ENCODE data around the gene SUGCT. TPM values are rescaled to one million over a fixed set of nuclear protein-coding genes. Genes with fewer than 3 reads are reported as not detected.
"Not testable (repeated sequence)": the region's sequence is repeated elsewhere in the genome, so short reads cannot be mapped to it uniquely, and the experiment has no call there.

SUGCT gene
- total RNA-seq, 2 experiments from 2014 or later = 0.95 to 1.2 TPM

DNA sequence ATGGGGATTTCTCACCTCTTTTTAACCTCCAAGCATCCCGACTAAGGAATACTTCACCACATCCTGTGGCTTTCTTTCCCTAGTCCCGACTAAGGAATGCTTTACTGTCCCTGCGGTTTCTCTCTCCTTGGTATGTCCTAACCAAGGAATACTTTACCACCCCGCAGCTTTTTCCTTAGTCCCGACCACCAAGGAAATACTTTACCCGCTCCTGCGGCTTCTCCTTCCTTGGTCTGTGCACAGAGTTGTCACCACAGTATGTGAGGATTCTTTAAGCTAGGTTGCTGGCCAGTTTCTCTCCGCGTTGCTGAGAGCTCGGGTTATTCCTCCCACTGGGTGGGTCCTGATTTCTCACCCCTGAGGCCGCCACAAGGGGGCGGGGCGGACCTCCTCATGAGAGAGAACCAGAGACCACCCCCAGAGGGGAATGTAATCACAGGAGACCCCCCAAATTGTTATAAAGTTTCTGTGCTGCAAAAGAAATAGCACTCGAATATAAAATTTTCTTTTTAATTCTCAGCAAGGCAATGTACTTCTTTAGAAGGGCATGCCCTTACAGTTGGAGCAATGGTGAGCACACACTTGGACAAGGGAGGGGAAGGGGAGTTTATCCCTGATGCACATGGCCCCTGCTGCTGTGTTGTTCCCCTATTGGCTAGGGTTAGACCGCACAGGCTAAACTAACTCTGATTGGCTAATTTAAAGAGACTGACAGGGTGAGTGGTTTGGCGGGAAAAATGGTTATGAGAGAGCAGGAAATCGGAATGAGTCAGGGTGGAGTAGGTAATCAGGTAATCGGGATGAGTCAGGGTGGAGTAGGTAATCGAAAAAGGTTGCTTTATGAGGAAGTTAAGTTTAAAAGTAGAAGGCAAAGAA lies 12.8 kb downstream of the SUGCT start:
- CTCF ChIA-PET = no interaction called here
- Mint-ChIP-seq H3K4me3 (no peak overlapping the region), H3K27me3 (peaks cover 23% of the 10 kb centered on the region), H3K27ac (no peak overlapping the region), H3K4me1 (ENCODE audit: low read depth) (no peaks in the 10 kb centered on the region), H3K9me3 (no peaks in the 10 kb centered on the region), H3K36me3 (ENCODE audit: low read depth) (no peaks in the 10 kb centered on the region)
- peaks cover 0 to 2% of the 10 kb centered on the region in 2 experiments for H3K27me3 ChIP-seq (ENCODE audit: control insufficient read depth in 1 of 2, insufficient read depth in 2 of 2, low read length in 2 of 2)
- POLR2A ChIA-PET = no interaction called here
- H3K27ac ChIP-seq (ENCODE audit: low read depth in 1 of 2, low read length in 2 of 2) = no peak overlapping the region
- ATAC-seq (ENCODE audit: poor library complexity) (no peak), DNase-seq (no peak)
- intact Hi-C loops (cut with DNase I, micrococcal nuclease) = no loop called here
- no peaks in the 10 kb centered on the region for H3K4me1 ChIP-seq (ENCODE audit: insufficient read depth, low read length)
- TF ChIP-seq, protein P1, sequence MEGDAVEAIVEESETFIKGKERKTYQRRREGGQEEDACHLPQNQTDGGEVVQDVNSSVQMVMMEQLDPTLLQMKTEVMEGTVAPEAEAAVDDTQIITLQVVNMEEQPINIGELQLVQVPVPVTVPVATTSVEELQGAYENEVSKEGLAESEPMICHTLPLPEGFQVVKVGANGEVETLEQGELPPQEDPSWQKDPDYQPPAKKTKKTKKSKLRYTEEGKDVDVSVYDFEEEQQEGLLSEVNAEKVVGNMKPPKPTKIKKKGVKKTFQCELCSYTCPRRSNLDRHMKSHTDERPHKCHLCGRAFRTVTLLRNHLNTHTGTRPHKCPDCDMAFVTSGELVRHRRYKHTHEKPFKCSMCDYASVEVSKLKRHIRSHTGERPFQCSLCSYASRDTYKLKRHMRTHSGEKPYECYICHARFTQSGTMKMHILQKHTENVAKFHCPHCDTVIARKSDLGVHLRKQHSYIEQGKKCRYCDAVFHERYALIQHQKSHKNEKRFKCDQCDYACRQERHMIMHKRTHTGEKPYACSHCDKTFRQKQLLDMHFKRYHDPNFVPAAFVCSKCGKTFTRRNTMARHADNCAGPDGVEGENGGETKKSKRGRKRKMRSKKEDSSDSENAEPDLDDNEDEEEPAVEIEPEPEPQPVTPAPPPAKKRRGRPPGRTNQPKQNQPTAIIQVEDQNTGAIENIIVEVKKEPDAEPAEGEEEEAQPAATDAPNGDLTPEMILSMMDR (IDR thresholded peaks at IDR 0.05) = no peak
- H3K36me3 ChIP-seq (ENCODE audit: insufficient read depth, low read length) = no peaks in the 10 kb centered on the region
- no peaks in the 10 kb centered on the region for H3K9me3 ChIP-seq (ENCODE audit: control insufficient read depth in 1 of 2, insufficient read depth in 1 of 2, low read length in 2 of 2)
- no peak overlapping the region for H3K4me3 ChIP-seq (ENCODE audit: low read length)

GRCh38 chr7:40148247-40148580 lies 13.4 kb downstream of the SUGCT start:
- H3K27me3 ChIP-seq (ENCODE audit: control insufficient read depth in 1 of 2, insufficient read depth in 2 of 2, low read length in 2 of 2); H3K27ac Mint-ChIP-seq; POLR2A ChIA-PET; H3K4me1 Mint-ChIP-seq (ENCODE audit: low read depth); CTCF ChIA-PET; H3K27ac ChIP-seq (ENCODE audit: low read depth in 1 of 2, low read length in 2 of 2); H3K4me3 ChIP-seq (ENCODE audit: low read length); H3K36me3 Mint-ChIP-seq (ENCODE audit: low read depth); H3K9me3 ChIP-seq (ENCODE audit: control insufficient read depth in 1 of 2, insufficient read depth in 1 of 2, low read length in 2 of 2); H3K36me3 ChIP-seq (ENCODE audit: insufficient read depth, low read length); DNase-seq; H3K9me3 Mint-ChIP-seq; H3K4me3 Mint-ChIP-seq; ATAC-seq (ENCODE audit: poor library complexity); H3K4me1 ChIP-seq (ENCODE audit: insufficient read depth, low read length); intact Hi-C loops (cut with DNase I, micrococcal nuclease): not testable (repeated sequence)
- H3K27me3 Mint-ChIP-seq = peaks cover 23% of the 10 kb centered on the region

GRCh38 chr7:40148671-40149070 lies 13.9 kb downstream of the SUGCT start:
- no peak overlapping the region for H3K27ac ChIP-seq (ENCODE audit: low read depth in 1 of 2, low read length in 2 of 2)
- no peaks in the 10 kb centered on the region for H3K36me3 ChIP-seq (ENCODE audit: insufficient read depth, low read length)
- TF ChIP-seq, protein P1 (IDR thresholded peaks at IDR 0.05) = no peak
- no peak overlapping the region for H3K4me3 ChIP-seq (ENCODE audit: low read length)
- peaks cover 19% of the 10 kb centered on the region for H3K27me3 Mint-ChIP-seq
- intact Hi-C loops (cut with DNase I, micrococcal nuclease) = no loop called here
- CTCF ChIA-PET = no interaction called here
- DNase-seq (no peak), ATAC-seq (ENCODE audit: poor library complexity) (no peak)
- no peaks in the 10 kb centered on the region for H3K4me1 Mint-ChIP-seq (ENCODE audit: low read depth)
- POLR2A ChIA-PET = no interaction called here
- H3K4me3 Mint-ChIP-seq = no peak overlapping the region
- H3K4me1 ChIP-seq (ENCODE audit: insufficient read depth, low read length) = no peaks in the 10 kb centered on the region
- H3K9me3 ChIP-seq (ENCODE audit: control insufficient read depth in 1 of 2, insufficient read depth in 1 of 2, low read length in 2 of 2) = no peaks in the 10 kb centered on the region
- H3K27ac Mint-ChIP-seq = no peak overlapping the region
- H3K27me3 ChIP-seq (ENCODE audit: control insufficient read depth in 1 of 2, insufficient read depth in 2 of 2, low read length in 2 of 2) = peaks cover 0 to 2% of the 10 kb centered on the region in 2 experiments
- no peaks in the 10 kb centered on the region for H3K36me3 Mint-ChIP-seq (ENCODE audit: low read depth)
- H3K9me3 Mint-ChIP-seq = no peaks in the 10 kb centered on the region

DNA sequence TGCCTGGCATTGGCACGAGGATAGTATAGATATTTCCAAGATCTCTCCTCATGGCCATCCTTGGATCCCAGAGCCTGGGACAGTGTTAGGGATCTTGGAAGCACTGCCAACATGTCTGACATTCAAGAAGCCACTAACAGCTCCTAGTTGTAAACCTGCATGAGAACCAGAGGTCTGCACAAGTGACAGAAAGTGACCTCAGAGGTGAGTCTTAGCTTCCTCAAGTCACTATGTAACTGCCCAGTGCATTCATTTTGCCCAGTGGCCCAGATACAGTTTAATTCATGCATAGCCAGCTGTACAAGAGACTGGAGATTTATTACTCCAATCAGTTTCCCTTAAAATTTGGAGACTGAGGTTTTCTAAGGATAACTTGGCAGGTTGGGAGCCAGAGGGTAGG lies 16.7 kb downstream of the SUGCT start:
- no peaks in the 10 kb centered on the region for H3K4me1 ChIP-seq (ENCODE audit: insufficient read depth, low read length)
- no peak overlapping the region for H3K4me3 Mint-ChIP-seq
- H3K27ac ChIP-seq (ENCODE audit: low read depth in 1 of 2, low read length in 2 of 2) = no peak overlapping the region
- no peak overlapping the region for H3K4me3 ChIP-seq (ENCODE audit: low read length)
- no peak for DNase-seq
- H3K36me3 Mint-ChIP-seq (ENCODE audit: low read depth) = no peaks in the 10 kb centered on the region
- no peaks in the 10 kb centered on the region for H3K9me3 ChIP-seq (ENCODE audit: control insufficient read depth in 1 of 2, insufficient read depth in 1 of 2, low read length in 2 of 2)
- no peak overlapping the region for H3K27ac Mint-ChIP-seq
- ATAC-seq (ENCODE audit: poor library complexity) = no peak
- ChIA-PET CTCF (no interaction called here), POLR2A (no interaction called here)
- H3K27me3 ChIP-seq (ENCODE audit: control insufficient read depth in 1 of 2, insufficient read depth in 2 of 2, low read length in 2 of 2) = peaks cover 0 to 2% of the 10 kb centered on the region in 2 experiments
- TF ChIP-seq, protein P1 (IDR thresholded peaks at IDR 0.05) = no peak
- H3K27me3 Mint-ChIP-seq = peaks cover 5% of the 10 kb centered on the region
- H3K9me3 Mint-ChIP-seq = no peaks in the 10 kb centered on the region
- intact Hi-C loops (cut with DNase I, micrococcal nuclease) = no loop called here
- H3K4me1 Mint-ChIP-seq (ENCODE audit: low read depth) = no peaks in the 10 kb centered on the region
- no peaks in the 10 kb centered on the region for H3K36me3 ChIP-seq (ENCODE audit: insufficient read depth, low read length)
